ENCODE results near the gene OR1F1. TPM values are rescaled to one million over a fixed set of nuclear protein-coding genes. Genes with fewer than 3 reads are reported as not detected.

OR1F1 gene
- total and polyA plus RNA-seq, 2 donors (not counting 1 experiment from before 2014, with no cell fraction given) = 0.23 TPM; not detected in 1

- no peak for TF ChIP-seq EZH2 (IDR thresholded peaks at IDR 0.05; ENCODE audit: low read length, missing control alignments)
- Histone ChIP-seq H3K27ac (ENCODE audit: insufficient read depth, low read length) (no peak overlapping the region), H3K4me1 (ENCODE audit: control insufficient read depth, extremely low read depth, insufficient read depth, low read length) (peaks cover 2% of the 10 kb centered on the region), H3K79me2 (ENCODE audit: control insufficient read depth, insufficient read depth, low read length) (no peaks in the 10 kb centered on the region), H2AFZ (ENCODE audit: low read length) (no peak overlapping the region), H4K20me1 (ENCODE audit: control insufficient read depth, extremely low read depth, insufficient read depth, low read length) (no peaks in the 10 kb centered on the region), H3K9me3 (ENCODE audit: control insufficient read depth, insufficient read depth, low read depth, low read length) (no peaks in the 10 kb centered on the region), H3K36me3 (ENCODE audit: control insufficient read depth, insufficient read depth, low read length) (no peaks in the 10 kb centered on the region), H3K4me3 (replicated peaks in 1 of 4; ENCODE audit: control extremely low read depth in 1 of 4, insufficient read depth in 1 of 4, low read depth in 3 of 4, low read length in 4 of 4) (peak overlapping the region; percentile 23 to 54 (median 36)), H3K9ac (ENCODE audit: insufficient read depth, low read length) (no peak overlapping the region), H3K4me2 (ENCODE audit: extremely low read depth, insufficient read depth, low read length) (peak overlapping the region; percentile 55), H3K27me3 (ENCODE audit: control insufficient read depth, insufficient read depth, low read length) (peaks cover 4% of the 10 kb centered on the region)
- DNase-seq (ENCODE audit: low read depth in 2 of 2) = no peak
Measured at GRCh38 chr16:3190949-3191353, 2.9 kb downstream of the OR1F1 start.

GRCh38 chr16:3192476-3193019, 4.5 kb downstream of the OR1F1 start:
- no peak for TF ChIP-seq CTCF (conservative IDR thresholded peaks at IDR 0.05 in 1 of 2, IDR thresholded peaks at IDR 0.05 in 1 of 2; ENCODE audit: low read depth in 1 of 2, low read length in 2 of 2)
- no peak for TF ChIP-seq EZH2 (IDR thresholded peaks at IDR 0.05; ENCODE audit: low read length, missing control alignments)
- no peaks in the 10 kb centered on the region for H3K9me3 ChIP-seq (ENCODE audit: control insufficient read depth, insufficient read depth, low read depth, low read length)
- no peak overlapping the region for H3K4me2 ChIP-seq (ENCODE audit: extremely low read depth, insufficient read depth, low read length)
- H3K9ac ChIP-seq (ENCODE audit: insufficient read depth, low read length) = no peak overlapping the region
- DNase-seq (ENCODE audit: low read depth in 2 of 2) = no peak
- no peak overlapping the region for H3K4me3 ChIP-seq (replicated peaks in 1 of 4; ENCODE audit: control extremely low read depth in 1 of 4, insufficient read depth in 1 of 4, low read depth in 3 of 4, low read length in 4 of 4)
- no peak overlapping the region for H3K27ac ChIP-seq (ENCODE audit: insufficient read depth, low read length)
- no peaks in the 10 kb centered on the region for H3K79me2 ChIP-seq (ENCODE audit: control insufficient read depth, insufficient read depth, low read length)
- H3K36me3 ChIP-seq (ENCODE audit: control insufficient read depth, insufficient read depth, low read length) = no peaks in the 10 kb centered on the region
- H2AFZ ChIP-seq (ENCODE audit: low read length) = no peak overlapping the region
- H3K4me1 ChIP-seq (ENCODE audit: control insufficient read depth, extremely low read depth, insufficient read depth, low read length) = peaks cover 2% of the 10 kb centered on the region
- no peaks in the 10 kb centered on the region for H4K20me1 ChIP-seq (ENCODE audit: control insufficient read depth, extremely low read depth, insufficient read depth, low read length)
- peaks cover 4% of the 10 kb centered on the region for H3K27me3 ChIP-seq (ENCODE audit: control insufficient read depth, insufficient read depth, low read length)

- H2AFZ ChIP-seq (ENCODE audit: low read length) = no peak overlapping the region
- no peak for DNase-seq (ENCODE audit: low read depth in 2 of 2)
- no peaks in the 10 kb centered on the region for H3K79me2 ChIP-seq (ENCODE audit: control insufficient read depth, insufficient read depth, low read length)
- H3K9ac ChIP-seq (ENCODE audit: insufficient read depth, low read length) = no peak overlapping the region
- H3K4me1 ChIP-seq (ENCODE audit: control insufficient read depth, extremely low read depth, insufficient read depth, low read length) = no peaks in the 10 kb centered on the region
- no peaks in the 10 kb centered on the region for H3K9me3 ChIP-seq (ENCODE audit: control insufficient read depth, insufficient read depth, low read depth, low read length)
- H3K27me3 ChIP-seq (ENCODE audit: control insufficient read depth, insufficient read depth, low read length) = peaks cover 7% of the 10 kb centered on the region
- H4K20me1 ChIP-seq (ENCODE audit: control insufficient read depth, extremely low read depth, insufficient read depth, low read length) = no peaks in the 10 kb centered on the region
- no peaks in the 10 kb centered on the region for H3K36me3 ChIP-seq (ENCODE audit: control insufficient read depth, insufficient read depth, low read length)
- H3K4me3 ChIP-seq (replicated peaks in 1 of 4; ENCODE audit: control extremely low read depth in 1 of 4, insufficient read depth in 1 of 4, low read depth in 3 of 4, low read length in 4 of 4) = no peak overlapping the region
- no peak for TF ChIP-seq EZH2 (IDR thresholded peaks at IDR 0.05; ENCODE audit: low read length, missing control alignments)
- TF ChIP-seq CTCF (conservative IDR thresholded peaks at IDR 0.05 in 1 of 2, IDR thresholded peaks at IDR 0.05 in 1 of 2; ENCODE audit: low read depth in 1 of 2, low read length in 2 of 2) = no peak
- no peak overlapping the region for H3K27ac ChIP-seq (ENCODE audit: insufficient read depth, low read length)
- H3K4me2 ChIP-seq (ENCODE audit: extremely low read depth, insufficient read depth, low read length) = no peak overlapping the region
Measured at GRCh38 chr16:3193221-3194212, 5.5 kb downstream of the OR1F1 start.

All from fibroblast of lung (primary cell).